K562 (cell line): ENCODE measurements around the gene ZNF613. TPM values are rescaled to one million over a fixed set of nuclear protein-coding genes. Genes with fewer than 3 reads are reported as not detected.

Experiments used
- ATAC-seq: fragments of 200-7000 bp; cut with Tn5 transposase; 3 replicates; pipeline ENCODE4 v1.9.1; 2020; ENCODE audit warnings: moderate library complexity
- BruUV-seq: library from RNA; stranded (reverse); fragments of 400-500 nt; replicated peaks from 2 replicates; lab custom pipeline; 2021; lab: Mats Ljungman, UMichigan
- CTCF ChIA-PET: fragments of 300-600 bp; formaldehyde crosslinking; extraction: SDS; loops from one replicate; lab custom pipeline; 2021; ENCODE audit warnings: low intra/inter-chr PET ratio; lab: Yijun Ruan, JAX
- POLR2A ChIA-PET: fragments of 300-600, 350-650 bp; sonication (Branson Sonifier 250); formaldehyde crosslinking; extraction: SDS; loops from one replicate; lab custom pipeline; 2021; ENCODE audit warnings: antibody characterized with exemption, inconsistent platforms; lab: Yijun Ruan, JAX
- DNase-seq, 4 experiments: peaks; one replicate each; pipeline versions ENCODE4 v3.0.0 to v3.0.0-alpha.2; 2011 to 2018; ENCODE audit warnings: low spot score in 3 of 4, mixed read lengths in 3 of 4; ENCODE audit errors: extremely low read depth in 1 of 4
- FAIRE-seq: peaks from 2 replicates; lab custom pipeline; 2011; peaks lifted over from hg19 to GRCh38; lab: Jason Lieb, UNC
- H2AFZ ChIP-seq: 2 replicates; pipeline ENCODE4 v1.6.0; 2011; ENCODE audit warnings: low read depth, low read length, control low read depth, inconsistent platforms
- H3K27ac ChIP-seq: fragments of 200-600 bp; 3 replicates; pipeline ENCODE4 v1.8.0; 2011; ENCODE audit warnings: low read depth, mild to moderate bottlenecking, control low read depth, inconsistent platforms, low read length, moderate library complexity, mixed read lengths; ENCODE audit errors: extremely low read depth
- H3K27me3 ChIP-seq, 2 experiments: fragments of 300-600 bp in 1 of 2; 2 replicates in 1 of 2; 3 replicates in 1 of 2; pipeline versions ENCODE4 v1.6.0 to v1.8.0; 2011; ENCODE audit warnings: inconsistent platforms in 2 of 2, low read length in 2 of 2, mild to moderate bottlenecking in 1 of 2, mixed read lengths in 1 of 2, moderate library complexity in 1 of 2; ENCODE audit not compliant: control insufficient read depth in 2 of 2, insufficient read depth in 2 of 2
- H3K36me3 ChIP-seq: fragments of 300-600 bp; 3 replicates; pipeline ENCODE4 v1.8.0; 2011; ENCODE audit warnings: mild to moderate bottlenecking, low read length, inconsistent platforms; ENCODE audit not compliant: control insufficient read depth, insufficient read depth
- H3K4me1 ChIP-seq, 2 experiments: fragments of 200-600 bp in 1 of 2; replicated peaks in 1 of 2; 2 replicates in 1 of 2; 3 replicates in 1 of 2; pipeline versions ENCODE4 v1.5.1 to v1.8.0; 2011; ENCODE audit warnings: inconsistent platforms in 2 of 2, low read length in 2 of 2, mild to moderate bottlenecking in 1 of 2, mixed read lengths in 1 of 2, moderate library complexity in 1 of 2; ENCODE audit not compliant: control insufficient read depth in 2 of 2, insufficient read depth in 2 of 2
- H3K4me2 ChIP-seq: 2 replicates; pipeline ENCODE4 v1.6.1; 2011; ENCODE audit warnings: low read length, control low read depth, inconsistent platforms, mixed read lengths; ENCODE audit not compliant: insufficient read depth
- H3K4me3 ChIP-seq: fragments of 200-600 bp; sonication (generic), shearing (Covaris generic); 2 replicates; pipeline ENCODE4 v1.5.1; 2016; ENCODE audit warnings: control low read depth, inconsistent platforms
- H3K79me2 ChIP-seq: fragments of 200-600 bp; 3 replicates; pipeline ENCODE4 v1.8.0; 2011; ENCODE audit warnings: low read length, inconsistent platforms; ENCODE audit not compliant: control insufficient read depth, insufficient read depth
- H3K9ac ChIP-seq, 2 experiments: 2 replicates each; pipeline versions ENCODE4 v1.6.0 to v1.6.1; 2011; ENCODE audit warnings: low read depth in 2 of 2, low read length in 2 of 2, control low read depth in 1 of 2, inconsistent platforms in 1 of 2, mild to moderate bottlenecking in 1 of 2, mixed read lengths in 1 of 2; ENCODE audit not compliant: insufficient read depth in 1 of 2
- H3K9me1 ChIP-seq: one replicate; pipeline ENCODE4 v1.6.0; 2011; ENCODE audit warnings: inconsistent platforms, mild to moderate bottlenecking, low read length, moderate library complexity; ENCODE audit not compliant: control insufficient read depth, insufficient read depth
- H3K9me3 ChIP-seq: replicated peaks from 2 replicates; pipeline ENCODE4 v1.5.1; 2011; ENCODE audit warnings: low read depth, low read length, inconsistent platforms; ENCODE audit not compliant: control insufficient read depth, insufficient read depth
- H4K20me1 ChIP-seq: replicated peaks from 2 replicates; pipeline ENCODE4 v1.6.1; 2011; ENCODE audit warnings: low read length, inconsistent platforms, mixed read lengths; ENCODE audit not compliant: control insufficient read depth, insufficient read depth
- ARID1B ChIP-seq: fragments of 450-650 bp; IDR thresholded peaks from 2 replicates; pipeline ENCODE4 v1.6.1; 2016; ENCODE audit warnings: antibody characterized with exemption, mild to moderate bottlenecking, inconsistent platforms
- CBFA2T3 ChIP-seq: fragments of 450-650 bp; IDR thresholded peaks from 2 replicates; pipeline ENCODE4 v1.6.1; 2017
- CTCF ChIP-seq, 3 experiments: IDR thresholded peaks in 2 of 3; conservative IDR thresholded peaks in 1 of 3; 2 replicates each; pipeline ENCODE4 v1.5.1; 2011 to 2012; ENCODE audit warnings: low read length in 3 of 3, mild to moderate bottlenecking in 3 of 3, control low read depth in 2 of 3, improper control_type of control experiment in 1 of 3, inconsistent platforms in 1 of 3, low read depth in 1 of 3, mixed read lengths in 1 of 3, moderate library complexity in 1 of 3; ENCODE audit not compliant: insufficient read depth in 2 of 3
- CXXC5 ChIP-seq: fragments of 250-450 bp; sonication (Bioruptor Pico); IDR thresholded peaks from 2 replicates; pipeline ENCODE4 v1.8.0; 2022; ENCODE audit warnings: inconsistent platforms, mild to moderate bottlenecking, moderate library complexity
- FOXO4 ChIP-seq: fragments of 450-650 bp; formaldehyde crosslinking; IDR thresholded peaks from 2 replicates; pipeline ENCODE4 v1.4.0; 2020; ENCODE audit warnings: mild to moderate bottlenecking, moderate library complexity
- HMBOX1 ChIP-seq: sonication (generic); IDR thresholded peaks from 2 replicates; pipeline ENCODE4 v1.6.1; 2016
- NR4A1 ChIP-seq, 2 experiments: fragments of 250-450 bp in 1 of 2; fragments of 450-650 bp in 1 of 2; sonication (Bioruptor Pico) in 1 of 2; IDR thresholded peaks; 2 replicates each; pipeline versions ENCODE4 v1.4.0 to v1.6.1; 2016 to 2020; ENCODE audit warnings: mild to moderate bottlenecking in 2 of 2, missing compliant biosample characterization in 1 of 2, missing genetic modification characterization in 1 of 2, moderate library complexity in 1 of 2
- RAD21 ChIP-seq, 2 experiments: fragments of 250-450 bp in 1 of 2; fragments of 450-650 bp in 1 of 2; sonication (Bioruptor Pico) in 1 of 2; formaldehyde crosslinking in 1 of 2; IDR thresholded peaks in 1 of 2; conservative IDR thresholded peaks in 1 of 2; 2 replicates each; pipeline versions ENCODE4 v1.4.0 to v1.8.0; 2020 to 2022; ENCODE audit warnings: mild to moderate bottlenecking in 2 of 2, moderate library complexity in 1 of 2
- RUNX1 ChIP-seq: sonication (generic); IDR thresholded peaks from 2 replicates; pipeline ENCODE4 v1.6.1; 2016; ENCODE audit warnings: antibody characterized with exemption, low read depth
- SMARCB1 ChIP-seq: IDR thresholded peaks from 2 replicates; pipeline ENCODE4 v1.6.1; 2011; ENCODE audit warnings: improper control_type of control experiment, low read depth; ENCODE audit not compliant: insufficient read length
- SMARCE1 ChIP-seq: fragments of 450-650 bp; IDR thresholded peaks from 2 replicates; pipeline ENCODE4 v1.7.1; 2016; ENCODE audit warnings: mild to moderate bottlenecking
- TCF3 ChIP-seq: sonication (generic); formaldehyde crosslinking; IDR thresholded peaks from 2 replicates; pipeline ENCODE4 v1.4.0; 2020; ENCODE audit warnings: mild to moderate bottlenecking, missing genetic modification reagents
- ZNF224 ChIP-seq: sonication (generic); formaldehyde crosslinking; IDR thresholded peaks from 2 replicates; pipeline ENCODE4 v1.8.0; 2022; ENCODE audit warnings: mild to moderate bottlenecking, missing genetic modification reagents
- WGBS: fragments of 100-300 bp; shearing (Covaris generic); methylation state at CpG from one replicate; pipeline ENCODE4 v1.1.6; 2016; ENCODE audit warnings: low coverage, mixed read lengths; ENCODE audit not compliant: insufficient coverage; ENCODE audit errors: missing lambda C conversion rate; 5-methylcytosine and 5-hydroxymethylcytosine counted together
- in situ Hi-C: fragments of 300-500 bp; cut with MboI; formaldehyde crosslinking; loops from 4 replicates; pipeline ENCODE4 v1.15.0; 2018; ENCODE audit warnings: inconsistent platforms, mixed read lengths
- intact Hi-C: fragments of 100-400 bp; cut with micrococcal nuclease; formaldehyde crosslinking; loops from 2 replicates; pipeline ENCODE4 v1.14.2; 2022
- polyA plus RNA-seq, 8 experiments: library from polyadenylated mRNA; depleted of rRNA in 4 of 8; stranded (reverse) in 5 of 8; unstranded in 3 of 8; fragments of >200 nt; fragmentation: Nextera tagmentation in 2 of 8; fragmentation: Illumina TruSeq in 1 of 8; extraction: Ambion mirVana in 2 of 8; extraction: Trizol in 1 of 8; gene quantifications; 2 replicates each; pipeline versions ENCODE4 v1.2.1 to v1.2.3, GENCODE V29; 2011 to 2014; ENCODE audit warnings: inconsistent platforms in 1 of 8, missing spikeins in 1 of 8
- total RNA-seq, 7 experiments: library from RNA; depleted of rRNA in 6 of 7; stranded (reverse); fragments of >200 nt in 6 of 7; fragmentation: Illumina TruSeq in 2 of 7; extraction: Trizol in 2 of 7; gene quantifications; 2 replicates each; pipeline versions ENCODE4 v1.2.1 to v1.2.3, GENCODE V29; 2011 to 2021; ENCODE audit warnings: low replicate concordance in 1 of 7

ZNF613 gene
- total and polyA plus RNA-seq, 9 of the 15 experiments (the other 6 are each of a cell fraction or from before 2014, with no cell fraction given) = 2.1 to 4.5 (median 2.7) TPM

- Histone ChIP-seq H3K9me3 (peaks cover 4% of the 10 kb centered on the region), H3K27me3 (no peaks in the 10 kb centered on the region), H4K20me1 (no peaks in the 10 kb centered on the region), H3K27ac (no peak overlapping the region), H3K4me2 (no peak overlapping the region), H3K9me1 (no peaks in the 10 kb centered on the region), H3K4me3 (no peak overlapping the region), H3K4me1 (no peaks in the 10 kb centered on the region), H3K9ac (no peak overlapping the region), H2AFZ (no peak overlapping the region), H3K36me3 (no peaks in the 10 kb centered on the region), H3K79me2 (no peaks in the 10 kb centered on the region)
- FAIRE-seq (no peak), DNase-seq (peak in 1 of 4 experiments; percentile 37), ATAC-seq (no peak)
- POLR2A ChIA-PET = no interaction called here
- 12% methylated on average over 7 of the region's 7 CpGs for WGBS
- CTCF ChIA-PET = no interaction called here
- in situ Hi-C loops (no loop called here), intact Hi-C loops (no loop called here)
- TF ChIP-seq RUNX1 = no peak
- TF ChIP-seq CBFA2T3 = peak; percentile 18; the same call in 1 of the 2 replicates
- peak in 1 of 2 experiments; percentile 23; a peak in 1 of 4 replicates for TF ChIP-seq RAD21 (CRISPR knock-in tag; conservative IDR thresholded peaks at IDR 0.05 in 1 of 2, IDR thresholded peaks at IDR 0.05 in 1 of 2)
- peak in 1 of 3 experiments; percentile 14; a peak in 1 of 6 replicates for TF ChIP-seq CTCF (IDR thresholded peaks at IDR 0.05 in 2 of 3, conservative IDR thresholded peaks at IDR 0.05 in 1 of 3; ENCODE audit: insufficient read depth in 2 of 3, low read depth in 1 of 3, low read length in 3 of 3)
- TF ChIP-seq CXXC5 = 0 out of 2 replicates have a peak, but pooled peaks have one; percentile 20
- no peak for TF ChIP-seq SMARCE1
- no peak for TF ChIP-seq ZNF224 (CRISPR knock-in tag)
- no peak for TF ChIP-seq NR4A1 (CRISPR knock-in tag; IDR thresholded peaks at IDR 0.05)
- TF ChIP-seq NR4A1 (tag; IDR thresholded peaks at IDR 0.05) = no peak
- no peak for TF ChIP-seq SMARCB1
- TF ChIP-seq FOXO4 (CRISPR knock-in tag) = no peak
- TF ChIP-seq HMBOX1 = no peak
- peak; percentile 56 for TF ChIP-seq TCF3
- 0 out of 2 replicates have a peak, but pooled peaks have one; percentile 15 for TF ChIP-seq ARID1B
- no TSS peak for BruUV-seq
Observed at GRCh38 chr19:51977346-51977745, 50.1 kb downstream of the ZNF613 start.
